ENCODE measurements around the gene TMEM109. TPM values are rescaled to one million over a fixed set of nuclear protein-coding genes. Genes with fewer than 3 reads are reported as not detected.

The TMEM109 gene
- total RNA-seq, 6 experiments from 2014 or later: 29.0 to 40.9 (median 34.1) TPM

- H3K36me3 ChIP-seq: no peaks in the 10 kb centered on the region
- TF ChIP-seq CTCF (IDR thresholded peaks at IDR 0.05) (peak in 1 of 4 donors; percentile 11), POLR2A (IDR thresholded peaks at IDR 0.05) (no peak)
- intact Hi-C loops (cut with DNase I): no loop called here
- H3K9me3 ChIP-seq: no peaks in the 10 kb centered on the region
- WGBS (ENCODE audit: insufficient coverage, low coverage, low lambda C conversion rate, missing lambda C conversion rate): 54% methylated on average over 5 of the region's 5 CpGs
- no peak for DNase-seq
- ATAC-seq: no peak
- no peaks in the 10 kb centered on the region for H3K27me3 ChIP-seq
- peak overlapping the region in 1 of 3 donors; percentile 5 for H3K27ac ChIP-seq
- peaks cover 0 to 12% (median 2%) of the 10 kb centered on the region in 4 donors for H3K4me1 ChIP-seq
- H3K4me3 ChIP-seq: no peak overlapping the region
Measured at GRCh38 chr11:60910711-60911380, 3.1 kb upstream of the TMEM109 start.

GRCh38 chr11:60912223-60912850, 1.6 kb upstream of the TMEM109 start:
- intact Hi-C loops (cut with DNase I): no loop called here
- H3K4me3 ChIP-seq: no peak overlapping the region
- no peaks in the 10 kb centered on the region for H3K9me3 ChIP-seq
- H3K4me1 ChIP-seq: peaks cover 0 to 12% (median 0%) of the 10 kb centered on the region in 4 donors
- ATAC-seq (no peak), DNase-seq (no peak)
- H3K27ac ChIP-seq: no peak overlapping the region
- 49% methylated on average over 4 of the region's 12 CpGs for WGBS (ENCODE audit: insufficient coverage, low coverage, low lambda C conversion rate, missing lambda C conversion rate)
- no peaks in the 10 kb centered on the region for H3K36me3 ChIP-seq
- no peak for TF ChIP-seq CTCF (IDR thresholded peaks at IDR 0.05)
- TF ChIP-seq POLR2A (IDR thresholded peaks at IDR 0.05): no peak
- no peaks in the 10 kb centered on the region for H3K27me3 ChIP-seq

- intact Hi-C loops (cut with DNase I): no loop called here
- DNase-seq (no peak), ATAC-seq (no peak)
- H3K27me3 ChIP-seq: no peaks in the 10 kb centered on the region
- no peaks in the 10 kb centered on the region for H3K36me3 ChIP-seq
- peak overlapping the region; percentile 78 to 89 (median 79) for H3K27ac ChIP-seq
- 48% methylated on average over 13 of the region's 22 CpGs for WGBS (ENCODE audit: insufficient coverage, low coverage, low lambda C conversion rate, missing lambda C conversion rate)
- H3K4me3 ChIP-seq: peak overlapping the region in 2 of 3 donors; percentile 86 to 93
- H3K9me3 ChIP-seq: no peaks in the 10 kb centered on the region
- TF ChIP-seq CTCF (IDR thresholded peaks at IDR 0.05) (no peak), POLR2A (IDR thresholded peaks at IDR 0.05) (no peak)
- H3K4me1 ChIP-seq: peaks cover 0 to 12% (median 0%) of the 10 kb centered on the region in 4 donors
Measured at GRCh38 chr11:60912851-60913528, 968 bp upstream of the TMEM109 start.

GRCh38 chr11:60914633-60915247, 782 bp downstream of the TMEM109 start:
- peak overlapping the region; percentile 84 to 93 (median 86) for H3K4me3 ChIP-seq
- H3K4me1 ChIP-seq: peaks cover 0 to 12% (median 0%) of the 10 kb centered on the region in 4 donors
- WGBS (ENCODE audit: insufficient coverage, low coverage, low lambda C conversion rate, missing lambda C conversion rate): 12% methylated on average over 20 of the region's 31 CpGs
- no peaks in the 10 kb centered on the region for H3K27me3 ChIP-seq
- peak; percentile 27 to 47 (median 46) for ATAC-seq
- H3K36me3 ChIP-seq: peaks cover 0 to 2% (median 0%) of the 10 kb centered on the region in 4 donors
- H3K9me3 ChIP-seq: no peaks in the 10 kb centered on the region
- DNase-seq: peak in 1 of 3 donors; percentile 64
- TF ChIP-seq CTCF (IDR thresholded peaks at IDR 0.05) (no peak), POLR2A (IDR thresholded peaks at IDR 0.05) (no peak)
- H3K27ac ChIP-seq: peak overlapping the region; percentile 78 to 89 (median 79)
- intact Hi-C loops (cut with DNase I): no loop called here
